Right lobe of liver (tissue), 6 donors: ENCODE results near the gene DDC. TPM values are rescaled to one million over a fixed set of nuclear protein-coding genes. Genes with fewer than 3 reads are reported as not detected.

Experiments used
- ATAC-seq, 4 donors: fragments of 200-7000 bp; cut with Tn5 transposase; one replicate each; pipeline ENCODE4 v1.9.1; 2020; ENCODE audit warnings: mild to moderate bottlenecking in 4 of 4, moderate library complexity in 4 of 4
- DNase-seq, 3 donors: peaks; one replicate each; pipeline ENCODE4 v3.0.0-alpha.2; 2020
- H3K27ac ChIP-seq, 3 donors: fragments of 200-600 bp; one replicate each; pipeline ENCODE4 v1.8.0; 2022
- H3K27me3 ChIP-seq, 2 donors: fragments of 200-600 bp; one replicate each; pipeline ENCODE4 v1.8.0; 2022
- H3K36me3 ChIP-seq, 4 donors: fragments of 200-600 bp; sonication (generic) in 1 of 4; one replicate each; pipeline versions ENCODE4 v1.5.1 to v1.8.0; 2017 to 2022; ENCODE audit warnings: control low read depth in 1 of 4
- H3K4me1 ChIP-seq, 4 donors: fragments of 200-600 bp; sonication (generic) in 1 of 4; one replicate each; pipeline versions ENCODE4 v1.5.1 to v1.8.0; 2017 to 2022; ENCODE audit warnings: control low read depth in 1 of 4
- H3K4me3 ChIP-seq, 3 donors: fragments of 200-600 bp; one replicate each; pipeline ENCODE4 v1.8.0; 2022
- H3K9me3 ChIP-seq, 4 donors: fragments of 200-600 bp; sonication (generic) in 1 of 4; one replicate each; pipeline versions ENCODE4 v1.5.1 to v1.8.0; 2017 to 2022; ENCODE audit warnings: control low read depth in 1 of 4
- POLR2A ChIP-seq: fragments of 450-650 bp; IDR thresholded peaks from one replicate; pipeline ENCODE4 v1.6.1; 2017; ENCODE audit warnings: antibody characterized with exemption, mild to moderate bottlenecking
- whole genome bisulfite sequencing: methylation state at CpG from one replicate; pipeline ENCODE4 v1.1.6; 2018; ENCODE audit warnings: low coverage, low lambda C conversion rate; ENCODE audit not compliant: insufficient coverage; ENCODE audit errors: missing lambda C conversion rate; 5-methylcytosine and 5-hydroxymethylcytosine counted together
- intact Hi-C, 2 donors: fragments of 100-400 bp; cut with DNase I; formaldehyde crosslinking; loops; one replicate each; pipeline versions ENCODE4 v1.11.2 to v1.14.1; 2022
- total RNA-seq, 6 experiments: library from RNA; depleted of rRNA in 2 of 6; stranded (reverse); fragments of >200 nt in 2 of 6; fragmentation: NEBNext Ultra II Directional in 3 of 6; extraction: Animal tissue kit (Norgen Biotek cat#: 25700) in 3 of 6; gene quantifications; one replicate each; pipeline versions ENCODE4 v1.1.0 to v1.2.4, GENCODE V29; 2016 to 2023
- TF ChIP-seq, protein P1 (sequence below), 4 donors: fragments of 200-600 bp in 3 of 4; fragments of 450-650 bp in 1 of 4; IDR thresholded peaks; one replicate each; pipeline versions ENCODE4 v1.5.1 to v1.8.0; 2016 to 2022; ENCODE audit warnings: antibody characterized with exemption in 4 of 4, mild to moderate bottlenecking in 2 of 4
- donor health status: DM: no; HTN: yes; CAD: no.
- donor health status: DM: no; HTN: no; CAD: no.
- donor health status: DM: no; HTN: no; CAD: no.
- donor health status: DM: no; HTN: yes; CAD: no.
- donor health status: DM: no; HTN: yes; CAD: no.

DDC gene
- total RNA-seq, 6 experiments from 2014 or later: 37.9 to 75.7 (median 45.2) TPM

DNA sequence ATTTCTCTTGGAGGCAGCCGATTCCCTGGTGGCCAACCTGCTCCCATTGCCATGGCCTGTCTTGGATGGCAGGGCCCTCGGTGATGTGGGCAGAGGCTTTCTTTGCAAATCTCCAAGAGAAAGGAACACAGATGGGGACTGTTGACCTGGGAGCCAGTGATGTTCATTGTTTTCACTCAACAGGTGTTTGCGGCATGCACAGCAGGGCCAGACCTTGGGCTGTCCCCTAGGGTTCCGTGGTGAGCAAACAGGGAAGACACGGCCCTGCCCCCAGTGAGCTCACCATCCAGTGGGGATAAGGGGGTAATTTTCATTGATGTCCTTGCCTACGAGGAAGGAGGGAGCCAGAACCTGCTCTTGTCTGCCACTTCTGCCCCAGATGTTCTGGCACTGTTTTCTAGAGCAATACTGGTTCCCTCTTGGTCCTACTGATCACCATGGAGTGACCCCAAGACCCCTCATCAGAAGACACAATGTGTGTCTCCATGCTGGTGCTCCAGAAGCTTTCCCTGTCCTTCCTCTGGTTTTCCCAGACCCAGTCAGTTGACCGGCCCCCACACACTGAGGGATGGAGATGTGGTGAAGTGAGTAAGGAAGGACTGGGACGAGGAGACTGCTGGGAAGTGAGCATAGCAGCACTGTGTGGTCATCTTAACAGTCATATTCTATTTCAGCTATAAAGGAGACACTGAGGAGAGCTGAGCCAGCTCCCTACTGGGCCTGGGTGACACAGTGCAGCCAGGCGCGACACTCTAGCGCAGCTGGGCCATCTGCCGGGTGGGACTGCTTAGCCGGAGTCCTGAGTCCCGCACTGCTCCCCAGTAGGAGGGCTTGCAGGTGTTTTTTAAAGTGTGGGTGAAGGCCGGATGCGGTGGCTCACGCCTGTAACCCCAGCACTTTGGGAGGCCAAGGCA, 94.7 kb downstream of the DDC start:
- intact Hi-C loops: no loop called here
- no peak for ATAC-seq
- H3K4me3 ChIP-seq: no peak overlapping the region
- H3K27me3 ChIP-seq: no peaks in the 10 kb centered on the region
- H3K9me3 ChIP-seq: no peaks in the 10 kb centered on the region
- no peak overlapping the region for H3K27ac ChIP-seq
- DNase-seq: no peak
- no peak for TF ChIP-seq POLR2A
- WGBS: 94% methylated on average over 9 of the region's 17 CpGs
- H3K4me1 ChIP-seq: peaks cover 0 to 18% (median 5%) of the 10 kb centered on the region in 4 donors
- H3K36me3 ChIP-seq: no peaks in the 10 kb centered on the region

DNA sequence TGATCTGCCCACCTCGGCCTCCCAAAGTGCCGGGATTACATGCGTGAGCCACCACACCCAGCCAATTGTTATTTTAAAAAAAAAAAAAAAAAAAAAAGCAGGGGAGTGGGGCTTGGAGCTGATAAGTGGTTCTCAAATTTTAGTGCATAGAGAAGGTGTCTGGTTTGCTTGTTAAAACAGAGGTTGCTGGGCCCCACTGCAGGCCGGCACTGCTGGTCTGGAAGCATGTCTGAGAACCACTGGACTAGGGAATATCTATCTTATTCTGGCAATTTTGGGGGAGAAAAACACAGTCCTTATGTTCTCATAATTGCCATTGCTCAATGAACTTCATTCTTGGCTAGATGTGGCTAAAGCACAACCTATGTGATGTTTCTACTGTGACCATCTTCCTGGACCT, 96.0 kb downstream of the DDC start:
- peaks cover 0 to 4% (median under 1%) of the 10 kb centered on the region in 4 donors for H3K4me1 ChIP-seq
- intact Hi-C loops: loop anchor here in 1 of 2 donors (10.0 kb wide), 1 partner anchor 896 kb away; no protein-coding TSS in a partner anchor
- H3K36me3 ChIP-seq: no peaks in the 10 kb centered on the region
- H3K4me3 ChIP-seq: no peak overlapping the region
- no peaks in the 10 kb centered on the region for H3K9me3 ChIP-seq
- H3K27me3 ChIP-seq: no peaks in the 10 kb centered on the region
- WGBS: 100% methylated on average over 1 of the region's 4 CpGs
- H3K27ac ChIP-seq: no peak overlapping the region
- no peak for ATAC-seq
- DNase-seq: no peak
- no peak for TF ChIP-seq POLR2A
- TF ChIP-seq, protein P1, sequence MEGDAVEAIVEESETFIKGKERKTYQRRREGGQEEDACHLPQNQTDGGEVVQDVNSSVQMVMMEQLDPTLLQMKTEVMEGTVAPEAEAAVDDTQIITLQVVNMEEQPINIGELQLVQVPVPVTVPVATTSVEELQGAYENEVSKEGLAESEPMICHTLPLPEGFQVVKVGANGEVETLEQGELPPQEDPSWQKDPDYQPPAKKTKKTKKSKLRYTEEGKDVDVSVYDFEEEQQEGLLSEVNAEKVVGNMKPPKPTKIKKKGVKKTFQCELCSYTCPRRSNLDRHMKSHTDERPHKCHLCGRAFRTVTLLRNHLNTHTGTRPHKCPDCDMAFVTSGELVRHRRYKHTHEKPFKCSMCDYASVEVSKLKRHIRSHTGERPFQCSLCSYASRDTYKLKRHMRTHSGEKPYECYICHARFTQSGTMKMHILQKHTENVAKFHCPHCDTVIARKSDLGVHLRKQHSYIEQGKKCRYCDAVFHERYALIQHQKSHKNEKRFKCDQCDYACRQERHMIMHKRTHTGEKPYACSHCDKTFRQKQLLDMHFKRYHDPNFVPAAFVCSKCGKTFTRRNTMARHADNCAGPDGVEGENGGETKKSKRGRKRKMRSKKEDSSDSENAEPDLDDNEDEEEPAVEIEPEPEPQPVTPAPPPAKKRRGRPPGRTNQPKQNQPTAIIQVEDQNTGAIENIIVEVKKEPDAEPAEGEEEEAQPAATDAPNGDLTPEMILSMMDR (IDR thresholded peaks at IDR 0.05): no peak

DNA sequence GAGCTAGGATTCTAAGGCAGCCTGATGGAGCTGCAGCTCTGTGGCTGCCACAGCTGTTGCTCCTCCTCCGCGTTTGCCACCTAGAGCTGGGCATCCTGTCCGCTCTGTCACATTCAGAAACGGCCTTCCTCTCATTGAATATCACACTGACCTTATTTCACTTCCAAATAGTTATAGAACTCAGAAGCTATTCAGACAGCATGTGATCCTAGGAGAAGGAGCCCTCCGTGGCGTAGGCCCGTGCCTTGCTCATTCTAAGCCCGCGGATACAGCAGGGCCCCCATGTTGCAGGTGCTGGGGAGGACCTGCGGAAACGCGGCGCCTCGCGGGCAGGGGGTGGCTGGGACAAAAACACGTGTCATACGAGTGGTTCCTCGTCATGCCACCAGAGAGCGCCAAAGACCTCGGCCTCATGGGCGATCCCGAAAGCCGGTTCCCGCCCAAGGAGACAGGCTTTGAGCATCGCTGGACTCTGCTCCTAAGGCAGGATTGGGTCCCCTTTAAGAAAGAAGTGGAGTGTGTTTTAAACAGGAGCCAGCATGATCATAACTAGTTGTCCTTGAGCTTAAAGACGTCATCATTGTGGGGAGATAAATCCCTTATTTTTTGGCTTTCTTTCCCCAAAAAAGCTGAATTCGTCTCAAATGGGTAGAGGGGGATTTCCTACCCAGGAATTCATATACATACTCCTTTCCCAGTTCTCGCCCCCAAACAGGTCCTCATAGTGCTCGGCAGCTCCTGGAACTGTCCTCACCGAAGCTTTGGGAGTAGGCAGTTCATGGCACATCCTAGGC, 97.2 kb downstream of the DDC start:
- ATAC-seq: peak; percentile 96 to 100 (median 98)
- H3K4me1 ChIP-seq: peaks cover 0 to 3% (median 0%) of the 10 kb centered on the region in 4 donors
- no peak overlapping the region for H3K4me3 ChIP-seq
- no peak overlapping the region for H3K27ac ChIP-seq
- no peaks in the 10 kb centered on the region for H3K9me3 ChIP-seq
- WGBS: 11% methylated on average over 19 of the region's 30 CpGs
- no peaks in the 10 kb centered on the region for H3K36me3 ChIP-seq
- H3K27me3 ChIP-seq: no peaks in the 10 kb centered on the region
- peak; percentile 82 to 84 (median 84) for DNase-seq
- intact Hi-C loops: loop anchor here in 1 of 2 donors (10.0 kb wide), 1 partner anchor 897 kb away; no protein-coding TSS in a partner anchor
- no peak for TF ChIP-seq POLR2A
- TF ChIP-seq, protein P1 (IDR thresholded peaks at IDR 0.05): peak; percentile 79 to 90 (median 86)

DNA sequence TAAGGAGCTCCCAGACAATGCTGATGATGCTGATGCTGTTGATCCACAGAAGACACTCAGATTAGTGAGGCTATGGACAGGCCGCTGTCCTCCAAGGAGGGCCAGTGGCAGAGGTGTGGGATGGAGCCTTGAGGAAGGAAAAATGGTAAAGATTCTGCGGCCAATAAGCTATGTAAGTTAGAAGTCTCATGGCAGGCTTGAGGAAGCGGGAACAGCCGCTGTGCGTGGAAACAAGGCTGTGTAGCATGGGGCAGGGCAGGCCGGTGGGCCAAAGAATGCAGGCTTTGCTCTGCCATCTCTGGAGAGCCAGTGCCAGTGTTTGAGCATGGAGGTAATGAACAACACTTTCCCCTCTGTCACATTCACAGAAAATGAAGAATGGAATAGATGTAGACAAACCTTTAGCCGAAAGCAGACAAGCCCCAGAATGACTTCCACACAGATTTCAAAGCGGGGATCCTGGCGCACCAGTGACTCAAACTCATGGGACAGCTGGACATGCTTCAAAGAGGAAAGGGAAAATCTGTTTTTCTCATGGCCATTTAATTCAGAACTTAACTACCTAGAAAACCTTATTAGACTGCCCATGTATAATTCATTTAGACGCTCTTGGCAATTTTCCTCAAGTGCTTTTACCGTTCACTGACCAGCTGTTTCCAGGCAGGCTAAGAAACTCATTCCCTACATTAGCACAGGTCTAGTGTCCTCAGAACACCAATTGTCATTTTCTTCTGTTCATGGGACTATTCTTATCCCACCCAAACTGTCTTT, 98.2 kb downstream of the DDC start:
- no peak for ATAC-seq
- H3K27me3 ChIP-seq: no peaks in the 10 kb centered on the region
- H3K27ac ChIP-seq: no peak overlapping the region
- no peak for DNase-seq
- no peak overlapping the region for H3K4me3 ChIP-seq
- H3K36me3 ChIP-seq: no peaks in the 10 kb centered on the region
- intact Hi-C loops: loop anchor here in 1 of 2 donors (10.0 kb wide), 1 partner anchor 898 kb away; no protein-coding TSS in a partner anchor
- TF ChIP-seq POLR2A: no peak
- H3K4me1 ChIP-seq: peaks cover 0 to 3% (median 0%) of the 10 kb centered on the region in 4 donors
- WGBS: 94% methylated on average over 8 of the region's 11 CpGs
- H3K9me3 ChIP-seq: no peaks in the 10 kb centered on the region

DNA sequence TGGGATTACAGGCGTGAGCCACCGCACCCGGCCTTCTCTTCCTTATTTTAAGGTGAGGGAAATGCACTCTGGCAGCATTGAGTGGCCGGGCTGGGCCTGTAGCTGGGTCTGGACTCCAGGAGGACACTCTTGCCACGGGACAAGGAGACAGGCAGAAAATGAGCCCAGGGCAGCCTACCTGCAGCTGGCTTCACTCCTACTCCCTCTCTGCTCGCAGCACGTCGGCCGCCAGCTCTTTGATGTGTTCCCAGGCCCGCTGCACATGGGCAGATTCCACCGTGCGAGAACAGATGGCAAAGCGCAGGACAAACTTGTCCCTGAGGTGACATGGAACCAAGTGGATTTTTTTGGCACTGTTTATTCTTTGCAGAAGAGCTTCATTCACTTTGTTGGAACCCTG, 102.2 kb downstream of the DDC start:
- no peak overlapping the region for H3K4me3 ChIP-seq
- intact Hi-C loops: loop anchor here in 1 of 2 donors (10.0 kb wide), 1 partner anchor 902 kb away; no protein-coding TSS in a partner anchor
- H3K27me3 ChIP-seq: no peaks in the 10 kb centered on the region
- no peaks in the 10 kb centered on the region for H3K9me3 ChIP-seq
- H3K36me3 ChIP-seq: peaks cover 0 to 2% (median 0%) of the 10 kb centered on the region in 4 donors
- H3K4me1 ChIP-seq: peaks cover 0 to 3% (median 0%) of the 10 kb centered on the region in 4 donors
- 94% methylated on average over 6 of the region's 13 CpGs for WGBS
- DNase-seq (no peak), ATAC-seq (no peak)
- no peak overlapping the region for H3K27ac ChIP-seq
- TF ChIP-seq POLR2A: no peak
- TF ChIP-seq, protein P1 (IDR thresholded peaks at IDR 0.05): no peak
